ENCODE data around the gene MTUS2. TPM values are rescaled to one million over a fixed set of nuclear protein-coding genes. Genes with fewer than 3 reads are reported as not detected.

Gene MTUS2
- total and polyA plus RNA-seq, 2 donors (not counting 3 experiments of a cell fraction or from before 2014, with no cell fraction given): not detected

GRCh38 chr13:29474991-29475390, 654.9 kb downstream of the MTUS2 start:
- Histone ChIP-seq H3K27ac (ENCODE audit: insufficient read depth, low read depth, low read length) (no peak overlapping the region), H4K20me1 (replicated peaks; ENCODE audit: control insufficient read depth, extremely low read depth, insufficient read depth, low read length) (no peaks in the 10 kb centered on the region), H3K4me1 (ENCODE audit: control insufficient read depth, extremely low read depth, insufficient read depth, low read length) (no peaks in the 10 kb centered on the region), H3K4me3 (replicated peaks in 1 of 3; ENCODE audit: insufficient read depth in 1 of 3, low read depth in 1 of 3, low read length in 3 of 3) (no peak overlapping the region), H3K9ac (replicated peaks; ENCODE audit: extremely low read depth, insufficient read depth, low read length) (no peak overlapping the region), H3K27me3 (ENCODE audit: control insufficient read depth in 2 of 2, insufficient read depth in 2 of 2, low read length in 2 of 2) (peaks cover 9 to 14% of the 10 kb centered on the region in 2 experiments), H3K9me3 (replicated peaks; ENCODE audit: control insufficient read depth, insufficient read depth, low read length) (no peaks in the 10 kb centered on the region), H3K36me3 (ENCODE audit: control insufficient read depth in 2 of 2, extremely low read depth in 1 of 2, insufficient read depth in 2 of 2, low read length in 2 of 2) (no peaks in the 10 kb centered on the region), H2AFZ (ENCODE audit: low read depth, low read length) (no peak overlapping the region), H3K9me1 (replicated peaks; ENCODE audit: control insufficient read depth, extremely low read depth, insufficient read depth, low read length) (no peaks in the 10 kb centered on the region), H3K4me2 (ENCODE audit: insufficient read depth, low read length) (no peak overlapping the region), H3K79me2 (ENCODE audit: control insufficient read depth, insufficient read depth, low read length) (no peaks in the 10 kb centered on the region)
- CTCF ChIA-PET: interaction anchor here (1.1 to 1.6 kb wide), 2 partner anchors 20 to 22 kb away, joined by 3 to 6 read pairs; no protein-coding TSS in a partner anchor
- no peak for TF ChIP-seq FOS (IDR thresholded peaks at IDR 0.05; ENCODE audit: borderline replicate concordance, insufficient read depth, low read length)
- FAIRE-seq: no peak
- POLR2A ChIA-PET: no interaction called here
- BruUV-seq (replicated peaks): no TSS peak
- DNase-seq (ENCODE audit: low read depth, low spot score): no peak
- dilution Hi-C loops (cut with MboI; ENCODE audit: extremely low pct_ligation_motif_present, low sequenced_read_pairs) (loop anchor here (25.0 kb wide), 1 partner anchor 237 kb away; no protein-coding TSS in a partner anchor), intact Hi-C loops (cut with micrococcal nuclease) (no loop called here)

GRCh38 chr13:29476046-29476445, 655.9 kb downstream of the MTUS2 start:
- no peak overlapping the region for H3K9ac ChIP-seq (replicated peaks; ENCODE audit: extremely low read depth, insufficient read depth, low read length)
- dilution Hi-C loops (cut with MboI; ENCODE audit: extremely low pct_ligation_motif_present, low sequenced_read_pairs): no loop called here
- no peaks in the 10 kb centered on the region for H3K9me1 ChIP-seq (replicated peaks; ENCODE audit: control insufficient read depth, extremely low read depth, insufficient read depth, low read length)
- H3K27ac ChIP-seq (ENCODE audit: insufficient read depth, low read depth, low read length): no peak overlapping the region
- intact Hi-C loops (cut with micrococcal nuclease): no loop called here
- no peak overlapping the region for H3K4me2 ChIP-seq (ENCODE audit: insufficient read depth, low read length)
- TF ChIP-seq POLR2AphosphoS5 (IDR thresholded peaks at IDR 0.05; ENCODE audit: insufficient read depth, low read depth, low read length): no peak
- TF ChIP-seq CTCF (IDR thresholded peaks at IDR 0.05; ENCODE audit: extremely low read depth in 1 of 2, insufficient read depth in 1 of 2, low read depth in 1 of 2, low read length in 2 of 2): no peak
- TF ChIP-seq MAX (IDR thresholded peaks at IDR 0.05; ENCODE audit: insufficient read depth, insufficient read length): no peak
- TF ChIP-seq FOS (IDR thresholded peaks at IDR 0.05; ENCODE audit: borderline replicate concordance, insufficient read depth, low read length): no peak
- no peak for TF ChIP-seq MYC (IDR thresholded peaks at IDR 0.05; ENCODE audit: low read depth, low read length)
- H2AFZ ChIP-seq (ENCODE audit: low read depth, low read length): no peak overlapping the region
- no TSS peak for BruUV-seq (replicated peaks)
- H3K27me3 ChIP-seq (ENCODE audit: control insufficient read depth in 2 of 2, insufficient read depth in 2 of 2, low read length in 2 of 2): peaks cover 9 to 14% of the 10 kb centered on the region in 2 experiments
- no peaks in the 10 kb centered on the region for H3K4me1 ChIP-seq (ENCODE audit: control insufficient read depth, extremely low read depth, insufficient read depth, low read length)
- no peaks in the 10 kb centered on the region for H3K79me2 ChIP-seq (ENCODE audit: control insufficient read depth, insufficient read depth, low read length)
- DNase-seq (ENCODE audit: low read depth, low spot score): no peak
- POLR2A ChIA-PET: no interaction called here
- no peaks in the 10 kb centered on the region for H4K20me1 ChIP-seq (replicated peaks; ENCODE audit: control insufficient read depth, extremely low read depth, insufficient read depth, low read length)
- no peaks in the 10 kb centered on the region for H3K36me3 ChIP-seq (ENCODE audit: control insufficient read depth in 2 of 2, extremely low read depth in 1 of 2, insufficient read depth in 2 of 2, low read length in 2 of 2)
- CTCF ChIA-PET: interaction anchor here (0.7 to 1.6 kb wide), 2 partner anchors 21 to 32 kb away, joined by 3 to 6 read pairs; no protein-coding TSS in a partner anchor
- H3K9me3 ChIP-seq (replicated peaks; ENCODE audit: control insufficient read depth, insufficient read depth, low read length): no peaks in the 10 kb centered on the region
- FAIRE-seq: no peak
- H3K4me3 ChIP-seq (replicated peaks in 1 of 3; ENCODE audit: insufficient read depth in 1 of 3, low read depth in 1 of 3, low read length in 3 of 3): no peak overlapping the region
